GM10847 (cell line): ENCODE data around the gene ANKRD33B.

Source experiments
- POLR2A ChIP-seq: IDR thresholded peaks from 2 replicates; pipeline ENCODE4 v1.6.1; 2011; ENCODE audit not compliant: insufficient read length; ENCODE audit errors: extremely low read depth

The ANKRD33B gene

GRCh38 chr5:10579536-10580521 is 16.0 kb downstream of the ANKRD33B start:
- no peak for TF ChIP-seq POLR2A

GRCh38 chr5:10580531-10581423 is 16.9 kb downstream of the ANKRD33B start:
- TF ChIP-seq POLR2A = no peak

- TF ChIP-seq POLR2A = no peak
Measured at GRCh38 chr5:10581424-10581748, 17.5 kb downstream of the ANKRD33B start.

- TF ChIP-seq POLR2A = no peak
Measured at GRCh38 chr5:10581867-10582511, 18.1 kb downstream of the ANKRD33B start.

- TF ChIP-seq POLR2A = no peak
Measured at GRCh38 chr5:10582512-10582897, 18.6 kb downstream of the ANKRD33B start.

GRCh38 chr5:10583663-10584572 is 20.0 kb downstream of the ANKRD33B start:
- TF ChIP-seq POLR2A = no peak

- no peak for TF ChIP-seq POLR2A
Measured at GRCh38 chr5:10584714-10585517, 21.0 kb downstream of the ANKRD33B start.

GRCh38 chr5:10585518-10585915 is 21.6 kb downstream of the ANKRD33B start:
- TF ChIP-seq POLR2A = no peak

- TF ChIP-seq POLR2A = no peak
Measured at GRCh38 chr5:10586008-10586407, 22.1 kb downstream of the ANKRD33B start.

GRCh38 chr5:10586555-10586954 is 22.7 kb downstream of the ANKRD33B start:
- no peak for TF ChIP-seq POLR2A

GRCh38 chr5:10588109-10588775 is 24.4 kb downstream of the ANKRD33B start:
- TF ChIP-seq POLR2A = no peak

GRCh38 chr5:10588779-10589447 is 25.0 kb downstream of the ANKRD33B start:
- TF ChIP-seq POLR2A = no peak
